Keratinocyte (primary cell): Measurements from ENCODE around the gene CRYAA. TPM values are rescaled to one million over a fixed set of nuclear protein-coding genes. Genes with fewer than 3 reads are reported as not detected.
"Not testable (repeated sequence)": the region's sequence is repeated elsewhere in the genome, so short reads cannot be mapped to it uniquely, and the experiment has no call there.

Experiments
- DNase-seq: peaks from one replicate; pipeline ENCODE4 v3.0.0-alpha.2; 2011; ENCODE audit warnings: low read depth, missing footprints, low spot score
- FAIRE-seq: peaks from 2 replicates; lab custom pipeline; 2011; peaks lifted over from hg19 to GRCh38; lab: Jason Lieb, UNC
- H2AFZ ChIP-seq: 2 replicates; pipeline ENCODE4 v1.6.0; 2012; ENCODE audit warnings: low read length, control low read depth, inconsistent platforms; ENCODE audit not compliant: control insufficient read depth
- H3K27ac ChIP-seq: 2 replicates; pipeline ENCODE4 v1.5.1; 2011; ENCODE audit warnings: low read length; ENCODE audit not compliant: control insufficient read depth, insufficient read depth
- H3K27me3 ChIP-seq: 3 replicates; pipeline ENCODE4 v1.6.0; 2011; ENCODE audit warnings: low read length; ENCODE audit not compliant: control insufficient read depth, insufficient read depth; ENCODE audit errors: extremely low read depth
- H3K36me3 ChIP-seq, 2 experiments: 2 replicates in 1 of 2; 3 replicates in 1 of 2; pipeline ENCODE4 v1.5.1; 2011; ENCODE audit warnings: low read length in 2 of 2, mild to moderate bottlenecking in 1 of 2; ENCODE audit not compliant: control insufficient read depth in 2 of 2, insufficient read depth in 2 of 2; ENCODE audit errors: extremely low read depth in 1 of 2
- H3K4me1 ChIP-seq: 3 replicates; pipeline ENCODE4 v1.5.1; 2011; ENCODE audit warnings: low read length; ENCODE audit not compliant: control insufficient read depth, insufficient read depth; ENCODE audit errors: extremely low read depth
- H3K4me2 ChIP-seq: 3 replicates; pipeline ENCODE4 v1.6.0; 2011; ENCODE audit warnings: low read depth, low read length; ENCODE audit not compliant: control insufficient read depth, insufficient read depth; ENCODE audit errors: extremely low read depth
- H3K4me3 ChIP-seq, 3 experiments: fragments of 200-600 bp in 1 of 3; sonication (generic) in 1 of 3; 2 replicates in 2 of 3; 3 replicates in 1 of 3; pipeline ENCODE4 v1.5.1; 2011 to 2016; ENCODE audit warnings: low read length in 3 of 3, mild to moderate bottlenecking in 3 of 3, control low read depth in 2 of 3, inconsistent platforms in 1 of 3, low read depth in 1 of 3, mixed read lengths in 1 of 3, mixed run types in 1 of 3, moderate library complexity in 1 of 3; ENCODE audit not compliant: control insufficient read depth in 2 of 3, insufficient read depth in 2 of 3; ENCODE audit errors: extremely low read depth in 1 of 3
- H3K79me2 ChIP-seq: 2 replicates; pipeline ENCODE4 v1.6.0; 2012; ENCODE audit warnings: low read length; ENCODE audit not compliant: control insufficient read depth, insufficient read depth
- H3K9ac ChIP-seq: 3 replicates; pipeline ENCODE4 v1.6.0; 2011; ENCODE audit warnings: low read length; ENCODE audit not compliant: control insufficient read depth, insufficient read depth; ENCODE audit errors: extremely low read depth
- H3K9me1 ChIP-seq: 3 replicates; pipeline ENCODE4 v1.6.0; 2011; ENCODE audit warnings: low read length; ENCODE audit not compliant: control insufficient read depth, insufficient read depth; ENCODE audit errors: extremely low read depth
- H3K9me3 ChIP-seq: 2 replicates; pipeline ENCODE4 v1.5.1; 2012; ENCODE audit warnings: low read depth, low read length; ENCODE audit not compliant: control insufficient read depth
- H4K20me1 ChIP-seq: 3 replicates; pipeline ENCODE4 v1.6.0; 2011; ENCODE audit warnings: low read length; ENCODE audit not compliant: control insufficient read depth, insufficient read depth; ENCODE audit errors: extremely low read depth
- dilution Hi-C: fragments of 300-500 bp; cut with MboI; formaldehyde crosslinking; loops from one replicate; pipeline ENCODE4 v1.7.0; 2020; ENCODE audit warnings: low sequenced_read_pairs; ENCODE audit not compliant: extremely low pct_ligation_motif_present
- polyA plus RNA-seq, 5 experiments: library from polyadenylated mRNA; depleted of rRNA in 3 of 5; stranded (reverse) in 3 of 5; stranded (forward) in 1 of 5; unstranded in 1 of 5; fragments of >200 nt; gene quantifications; 1 replicate in 1 of 5; 2 replicates in 3 of 5; 3 replicates in 1 of 5; pipeline versions ENCODE4 v1.2.1 to v1.2.3, GENCODE V29; 2011 to 2012; ENCODE audit warnings: missing spikeins in 2 of 5, low read depth in 1 of 5, low replicate concordance in 1 of 5

CRYAA gene
- polyA plus RNA-seq, 1 donor (not counting 4 experiments of a cell fraction or from before 2014, with no cell fraction given): not detected

- H3K4me1 ChIP-seq, H3K27ac ChIP-seq, H3K27me3 ChIP-seq, H3K9me1 ChIP-seq, H3K4me2 ChIP-seq, DNase-seq, H3K9ac ChIP-seq, H3K36me3 ChIP-seq, H4K20me1 ChIP-seq, FAIRE-seq, H2AFZ ChIP-seq, H3K79me2 ChIP-seq, dilution Hi-C loops, H3K9me3 ChIP-seq, H3K4me3 ChIP-seq: not testable (repeated sequence)
Observed at GRCh38 chr21:43169230-43169886, 550 bp downstream of the CRYAA start.

GRCh38 chr21:43169891-43170290 lies 1.1 kb downstream of the CRYAA start:
- H3K9me3 ChIP-seq, H4K20me1 ChIP-seq, H2AFZ ChIP-seq, H3K9ac ChIP-seq, H3K79me2 ChIP-seq, H3K27ac ChIP-seq, FAIRE-seq, H3K36me3 ChIP-seq, H3K4me2 ChIP-seq, dilution Hi-C loops, H3K9me1 ChIP-seq, H3K27me3 ChIP-seq, H3K4me1 ChIP-seq, H3K4me3 ChIP-seq, DNase-seq: not testable (repeated sequence)

DNA sequence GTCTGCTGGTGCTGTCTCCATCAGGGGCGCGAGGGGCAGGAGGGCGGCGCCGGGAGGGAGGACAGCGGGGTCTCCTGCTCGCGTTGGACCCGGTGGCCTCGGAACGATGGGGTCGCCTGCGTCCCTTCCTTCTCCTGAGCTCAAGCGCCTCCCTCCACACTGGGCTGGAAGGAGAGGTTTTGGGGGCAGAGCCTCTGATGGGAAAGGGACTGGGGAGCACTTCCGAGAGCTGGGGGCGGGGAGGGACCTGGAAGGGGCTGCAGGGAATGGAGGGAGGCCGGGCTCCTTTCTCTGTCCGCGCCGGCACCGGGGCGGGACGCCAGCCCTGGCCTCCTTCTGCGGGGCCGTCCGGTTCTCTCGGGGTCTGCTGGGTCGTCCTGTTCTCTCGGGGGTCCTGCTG lies 4.0 kb downstream of the CRYAA start:
- H3K9ac ChIP-seq, H3K4me1 ChIP-seq, H3K9me3 ChIP-seq, H3K4me3 ChIP-seq, H3K36me3 ChIP-seq, dilution Hi-C loops, DNase-seq, FAIRE-seq, H3K27ac ChIP-seq, H2AFZ ChIP-seq, H3K27me3 ChIP-seq, H4K20me1 ChIP-seq, H3K79me2 ChIP-seq, H3K4me2 ChIP-seq, H3K9me1 ChIP-seq: not testable (repeated sequence)

GRCh38 chr21:43173438-43173837 lies 4.6 kb downstream of the CRYAA start:
- H3K27me3 ChIP-seq, H3K36me3 ChIP-seq, H3K4me2 ChIP-seq, FAIRE-seq, DNase-seq, dilution Hi-C loops, H3K79me2 ChIP-seq, H3K9me3 ChIP-seq, H4K20me1 ChIP-seq, H3K4me3 ChIP-seq, H3K9ac ChIP-seq, H2AFZ ChIP-seq, H3K9me1 ChIP-seq, H3K4me1 ChIP-seq, H3K27ac ChIP-seq: not testable (repeated sequence)

- H3K4me2 ChIP-seq, H2AFZ ChIP-seq, H3K4me1 ChIP-seq, H3K79me2 ChIP-seq, H3K4me3 ChIP-seq, dilution Hi-C loops, H3K27ac ChIP-seq, H3K9me1 ChIP-seq, H4K20me1 ChIP-seq, FAIRE-seq, H3K27me3 ChIP-seq, DNase-seq, H3K9ac ChIP-seq, H3K9me3 ChIP-seq, H3K36me3 ChIP-seq: not testable (repeated sequence)
Observed at GRCh38 chr21:43173930-43174329, 5.1 kb downstream of the CRYAA start.
